CD4-positive, alpha-beta T cell (primary cell): ENCODE data around the gene TEX14. TPM values are rescaled to one million over a fixed set of nuclear protein-coding genes. Genes with fewer than 3 reads are reported as not detected.

ENCODE experiments used
- ATAC-seq: fragments of 200-7000 bp; cut with Tn5 transposase; one replicate; pipeline ENCODE4 v1.10.0; 2022; ENCODE audit warnings: mild to moderate bottlenecking; ENCODE audit not compliant: poor library complexity
- CTCF ChIA-PET: fragments of 350-600 bp; sonication (Branson Sonifier 250); formaldehyde crosslinking; loops from one replicate; lab custom pipeline; 2021; ENCODE audit warnings: antibody characterized with exemption, inconsistent platforms; lab: Charles Lee
- POLR2A ChIA-PET: fragments of 350-600 bp; sonication (Branson Sonifier 250); formaldehyde crosslinking; loops from one replicate; lab custom pipeline; 2021; ENCODE audit warnings: antibody characterized with exemption, inconsistent platforms; lab: Charles Lee
- DNase-seq, 14 experiments: peaks; one replicate each; pipeline ENCODE4 v3.0.0-alpha.2; 2013 to 2020; ENCODE audit warnings: mixed read lengths in 2 of 14
- H3K27ac ChIP-seq, 2 donors: one replicate each; pipeline versions ENCODE4 v1.5.1 to v1.7.0; 2013; ENCODE audit warnings: low read length in 2 of 2, low read depth in 1 of 2, mild to moderate bottlenecking in 1 of 2
- H3K27me3 ChIP-seq, 2 experiments: 1 replicate in 1 of 2; 2 replicates in 1 of 2; pipeline versions ENCODE4 v1.6.1 to v1.7.0; 2013; ENCODE audit warnings: low read length in 2 of 2, control low read depth in 1 of 2, mild to moderate bottlenecking in 1 of 2, moderate library complexity in 1 of 2; ENCODE audit not compliant: insufficient read depth in 2 of 2, control insufficient read depth in 1 of 2
- H3K36me3 ChIP-seq: one replicate; pipeline ENCODE4 v1.6.1; 2013; ENCODE audit warnings: low read length, control low read depth; ENCODE audit not compliant: insufficient read depth
- H3K4me1 ChIP-seq: one replicate; pipeline ENCODE4 v1.6.1; 2013; ENCODE audit warnings: low read length, control low read depth; ENCODE audit not compliant: insufficient read depth
- H3K4me3 ChIP-seq: one replicate; pipeline ENCODE4 v1.5.1; 2013; ENCODE audit warnings: mild to moderate bottlenecking, low read length, moderate library complexity
- H3K9me3 ChIP-seq, 2 experiments: 1 replicate in 1 of 2; 2 replicates in 1 of 2; pipeline versions ENCODE4 v1.6.1 to v1.7.0; 2013; ENCODE audit warnings: low read length in 2 of 2, mild to moderate bottlenecking in 2 of 2, control low read depth in 1 of 2, moderate library complexity in 1 of 2; ENCODE audit not compliant: control insufficient read depth in 1 of 2, insufficient read depth in 1 of 2
- H3K27ac Mint-ChIP-seq: one replicate; pipeline ENCODE4 v1.8.0; 2020; ENCODE audit warnings: mixed read lengths
- H3K27me3 Mint-ChIP-seq: one replicate; pipeline ENCODE4 v1.8.0; 2021; ENCODE audit warnings: mixed read lengths
- H3K36me3 Mint-ChIP-seq: one replicate; pipeline ENCODE4 v1.8.0; 2021; ENCODE audit warnings: low read depth, mixed read lengths
- H3K4me1 Mint-ChIP-seq: one replicate; pipeline ENCODE4 v1.8.0; 2021; ENCODE audit warnings: low read depth, mixed read lengths
- H3K4me3 Mint-ChIP-seq: one replicate; pipeline ENCODE4 v1.8.0; 2020; ENCODE audit warnings: mild to moderate bottlenecking, mixed read lengths
- H3K9me3 Mint-ChIP-seq: one replicate; pipeline ENCODE4 v1.8.0; 2020; ENCODE audit warnings: mixed read lengths
- CTCF ChIP-seq: fragments of 200-600 bp; IDR thresholded peaks from one replicate; pipeline ENCODE4 v1.8.0; 2022; ENCODE audit warnings: antibody characterized with exemption, mild to moderate bottlenecking
- intact Hi-C, 2 experiments: fragments of 100-400 bp; cut with DNase I in 1 of 2; cut with micrococcal nuclease in 1 of 2; formaldehyde crosslinking; loops; one replicate each; pipeline versions ENCODE4 v1.15.1 to v1.9.0; 2023 to 2025; cut with DNase I, micrococcal nuclease
- total RNA-seq, 174 experiments: library from RNA in 2 of 174; stranded (reverse) in 2 of 174; gene quantifications; one replicate each; pipeline ENCODE4 v1.2.3 and lab custom pipeline; 2021 to 2026

Gene TEX14
- total RNA-seq, 2 experiments from 2014 or later, result 0.47 to 0.66 TPM

DNA sequence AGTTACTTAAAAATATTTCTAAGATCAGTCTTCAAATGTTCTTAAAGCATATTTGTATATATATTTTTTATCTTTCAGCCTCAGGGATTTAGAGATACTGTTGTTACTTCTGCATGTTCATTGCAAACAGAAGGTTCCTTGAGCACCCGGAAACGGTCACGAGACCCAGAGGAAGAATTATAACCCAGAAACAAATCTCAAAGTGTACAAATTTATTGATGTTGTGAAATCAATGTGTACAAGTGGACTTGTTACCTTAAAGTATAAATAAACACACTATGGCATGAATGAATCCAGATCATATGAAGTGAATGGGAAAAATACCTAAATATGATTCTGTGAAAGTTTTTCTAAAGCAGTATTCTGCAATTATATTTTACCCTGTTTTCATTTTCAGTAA lies 42.2 kb upstream of the TEX14 start:
- peaks cover 20% of the 10 kb centered on the region for H3K36me3 Mint-ChIP-seq
- no peaks in the 10 kb centered on the region for H3K36me3 ChIP-seq
- ATAC-seq (no peak), DNase-seq (no peak)
- H3K27me3 Mint-ChIP-seq, result no peaks in the 10 kb centered on the region
- no peak overlapping the region for H3K27ac Mint-ChIP-seq
- no peaks in the 10 kb centered on the region for H3K9me3 Mint-ChIP-seq
- H3K27me3 ChIP-seq, result no peaks in the 10 kb centered on the region
- H3K27ac ChIP-seq, result no peak overlapping the region
- no peaks in the 10 kb centered on the region for H3K4me1 Mint-ChIP-seq
- intact Hi-C loops, result no loop called here
- H3K4me1 ChIP-seq, result no peaks in the 10 kb centered on the region
- no peaks in the 10 kb centered on the region for H3K9me3 ChIP-seq
- H3K4me3 ChIP-seq, result no peak overlapping the region
- ChIA-PET CTCF (no interaction called here), POLR2A (no interaction called here)
- no peak for TF ChIP-seq CTCF
- H3K4me3 Mint-ChIP-seq, result no peak overlapping the region

- Mint-ChIP-seq H3K4me3 (no peak overlapping the region), H3K27me3 (no peaks in the 10 kb centered on the region), H3K4me1 (no peaks in the 10 kb centered on the region), H3K9me3 (no peaks in the 10 kb centered on the region), H3K36me3 (peaks cover 31% of the 10 kb centered on the region), H3K27ac (no peak overlapping the region)
- no peak for TF ChIP-seq CTCF
- DNase-seq, result no peak
- POLR2A ChIA-PET, result no interaction called here
- intact Hi-C loops, result no loop called here
- H3K9me3 ChIP-seq, result no peaks in the 10 kb centered on the region
- no peaks in the 10 kb centered on the region for H3K36me3 ChIP-seq
- no peaks in the 10 kb centered on the region for H3K4me1 ChIP-seq
- H3K4me3 ChIP-seq, result no peak overlapping the region
- no peaks in the 10 kb centered on the region for H3K27me3 ChIP-seq
- H3K27ac ChIP-seq, result no peak overlapping the region
- CTCF ChIA-PET, result no interaction called here
- no peak for ATAC-seq
Measured at GRCh38 chr17:58730937-58731336, 39.1 kb upstream of the TEX14 start.

GRCh38 chr17:58728798-58729197 lies 37.0 kb upstream of the TEX14 start:
- intact Hi-C loops, result no loop called here
- Mint-ChIP-seq H3K27ac (no peak overlapping the region), H3K36me3 (peaks cover 32% of the 10 kb centered on the region), H3K4me1 (no peaks in the 10 kb centered on the region), H3K9me3 (no peaks in the 10 kb centered on the region), H3K4me3 (no peak overlapping the region), H3K27me3 (no peaks in the 10 kb centered on the region)
- ChIA-PET CTCF (no interaction called here), POLR2A (no interaction called here)
- DNase-seq, result no peak
- Histone ChIP-seq H3K27ac (no peak overlapping the region), H3K4me1 (no peaks in the 10 kb centered on the region), H3K27me3 (no peaks in the 10 kb centered on the region), H3K4me3 (no peak overlapping the region), H3K36me3 (peaks cover 12% of the 10 kb centered on the region), H3K9me3 (no peaks in the 10 kb centered on the region)
- no peak for ATAC-seq
- TF ChIP-seq CTCF, result no peak
